SK-N-SH (cell line): ENCODE measurements around the gene WDR7.

ENCODE experiments used
- EP300 ChIP-seq, 2 experiments: IDR thresholded peaks; 2 replicates each; pipeline versions ENCODE4 v1.4.0 to v1.6.1; 2012; ENCODE audit warnings: borderline replicate concordance in 1 of 2, low read depth in 1 of 2, low read length in 1 of 2
- FOXM1 ChIP-seq: IDR thresholded peaks from 2 replicates; pipeline ENCODE4 v1.4.0; 2012; ENCODE audit warnings: low read depth, mild to moderate bottlenecking
- POLR2AphosphoS5 ChIP-seq: IDR thresholded peaks from 2 replicates; pipeline ENCODE4 v1.6.1; 2012; ENCODE audit warnings: low read depth, low read length
- TF ChIP-seq, protein P1 (sequence below): fragments of 200-600 bp; sonication (generic); IDR thresholded peaks from 2 replicates; pipeline ENCODE4 v1.6.1; 2017; ENCODE audit warnings: antibody characterized with exemption, mild to moderate bottlenecking, moderate library complexity

DNA sequence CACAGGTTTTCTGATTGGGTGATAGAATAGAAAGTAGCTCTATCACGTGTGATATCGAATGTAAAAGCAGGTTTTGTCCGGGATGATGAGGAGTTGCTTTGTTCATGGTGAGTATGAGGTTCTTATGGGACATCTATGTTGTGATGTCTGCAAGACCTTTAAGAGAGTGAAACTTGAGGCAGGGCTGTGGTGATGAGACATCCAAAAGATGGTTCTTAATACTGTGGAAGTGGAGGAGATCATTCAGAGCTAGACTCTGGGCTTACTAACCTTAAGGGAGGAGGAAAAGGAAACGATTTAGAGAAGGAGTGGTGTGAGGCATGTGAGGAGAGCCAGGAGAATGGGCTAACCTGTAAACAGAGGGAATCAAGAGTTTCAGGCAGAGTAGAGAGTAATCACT is 92.0 kb downstream of the WDR7 start:
- TF ChIP-seq, protein P1, sequence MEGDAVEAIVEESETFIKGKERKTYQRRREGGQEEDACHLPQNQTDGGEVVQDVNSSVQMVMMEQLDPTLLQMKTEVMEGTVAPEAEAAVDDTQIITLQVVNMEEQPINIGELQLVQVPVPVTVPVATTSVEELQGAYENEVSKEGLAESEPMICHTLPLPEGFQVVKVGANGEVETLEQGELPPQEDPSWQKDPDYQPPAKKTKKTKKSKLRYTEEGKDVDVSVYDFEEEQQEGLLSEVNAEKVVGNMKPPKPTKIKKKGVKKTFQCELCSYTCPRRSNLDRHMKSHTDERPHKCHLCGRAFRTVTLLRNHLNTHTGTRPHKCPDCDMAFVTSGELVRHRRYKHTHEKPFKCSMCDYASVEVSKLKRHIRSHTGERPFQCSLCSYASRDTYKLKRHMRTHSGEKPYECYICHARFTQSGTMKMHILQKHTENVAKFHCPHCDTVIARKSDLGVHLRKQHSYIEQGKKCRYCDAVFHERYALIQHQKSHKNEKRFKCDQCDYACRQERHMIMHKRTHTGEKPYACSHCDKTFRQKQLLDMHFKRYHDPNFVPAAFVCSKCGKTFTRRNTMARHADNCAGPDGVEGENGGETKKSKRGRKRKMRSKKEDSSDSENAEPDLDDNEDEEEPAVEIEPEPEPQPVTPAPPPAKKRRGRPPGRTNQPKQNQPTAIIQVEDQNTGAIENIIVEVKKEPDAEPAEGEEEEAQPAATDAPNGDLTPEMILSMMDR, result no peak
- TF ChIP-seq POLR2AphosphoS5 (no peak), EP300 (IDR thresholded peaks at IDR 0.05; ENCODE audit: borderline replicate concordance in 1 of 2, low read depth in 1 of 2, low read length in 1 of 2) (no peak), FOXM1 (no peak)
